ENCODE results near the gene IQGAP2. TPM values are rescaled to one million over a fixed set of nuclear protein-coding genes. Genes with fewer than 3 reads are reported as not detected.

Gene IQGAP2, protein sequence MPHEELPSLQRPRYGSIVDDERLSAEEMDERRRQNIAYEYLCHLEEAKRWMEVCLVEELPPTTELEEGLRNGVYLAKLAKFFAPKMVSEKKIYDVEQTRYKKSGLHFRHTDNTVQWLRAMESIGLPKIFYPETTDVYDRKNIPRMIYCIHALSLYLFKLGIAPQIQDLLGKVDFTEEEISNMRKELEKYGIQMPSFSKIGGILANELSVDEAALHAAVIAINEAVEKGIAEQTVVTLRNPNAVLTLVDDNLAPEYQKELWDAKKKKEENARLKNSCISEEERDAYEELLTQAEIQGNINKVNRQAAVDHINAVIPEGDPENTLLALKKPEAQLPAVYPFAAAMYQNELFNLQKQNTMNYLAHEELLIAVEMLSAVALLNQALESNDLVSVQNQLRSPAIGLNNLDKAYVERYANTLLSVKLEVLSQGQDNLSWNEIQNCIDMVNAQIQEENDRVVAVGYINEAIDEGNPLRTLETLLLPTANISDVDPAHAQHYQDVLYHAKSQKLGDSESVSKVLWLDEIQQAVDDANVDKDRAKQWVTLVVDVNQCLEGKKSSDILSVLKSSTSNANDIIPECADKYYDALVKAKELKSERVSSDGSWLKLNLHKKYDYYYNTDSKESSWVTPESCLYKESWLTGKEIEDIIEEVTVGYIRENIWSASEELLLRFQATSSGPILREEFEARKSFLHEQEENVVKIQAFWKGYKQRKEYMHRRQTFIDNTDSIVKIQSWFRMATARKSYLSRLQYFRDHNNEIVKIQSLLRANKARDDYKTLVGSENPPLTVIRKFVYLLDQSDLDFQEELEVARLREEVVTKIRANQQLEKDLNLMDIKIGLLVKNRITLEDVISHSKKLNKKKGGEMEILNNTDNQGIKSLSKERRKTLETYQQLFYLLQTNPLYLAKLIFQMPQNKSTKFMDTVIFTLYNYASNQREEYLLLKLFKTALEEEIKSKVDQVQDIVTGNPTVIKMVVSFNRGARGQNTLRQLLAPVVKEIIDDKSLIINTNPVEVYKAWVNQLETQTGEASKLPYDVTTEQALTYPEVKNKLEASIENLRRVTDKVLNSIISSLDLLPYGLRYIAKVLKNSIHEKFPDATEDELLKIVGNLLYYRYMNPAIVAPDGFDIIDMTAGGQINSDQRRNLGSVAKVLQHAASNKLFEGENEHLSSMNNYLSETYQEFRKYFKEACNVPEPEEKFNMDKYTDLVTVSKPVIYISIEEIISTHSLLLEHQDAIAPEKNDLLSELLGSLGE (N-terminal part only)
- total RNA-seq = 1.6 and 2.2 TPM in 2 replicates

DNA sequence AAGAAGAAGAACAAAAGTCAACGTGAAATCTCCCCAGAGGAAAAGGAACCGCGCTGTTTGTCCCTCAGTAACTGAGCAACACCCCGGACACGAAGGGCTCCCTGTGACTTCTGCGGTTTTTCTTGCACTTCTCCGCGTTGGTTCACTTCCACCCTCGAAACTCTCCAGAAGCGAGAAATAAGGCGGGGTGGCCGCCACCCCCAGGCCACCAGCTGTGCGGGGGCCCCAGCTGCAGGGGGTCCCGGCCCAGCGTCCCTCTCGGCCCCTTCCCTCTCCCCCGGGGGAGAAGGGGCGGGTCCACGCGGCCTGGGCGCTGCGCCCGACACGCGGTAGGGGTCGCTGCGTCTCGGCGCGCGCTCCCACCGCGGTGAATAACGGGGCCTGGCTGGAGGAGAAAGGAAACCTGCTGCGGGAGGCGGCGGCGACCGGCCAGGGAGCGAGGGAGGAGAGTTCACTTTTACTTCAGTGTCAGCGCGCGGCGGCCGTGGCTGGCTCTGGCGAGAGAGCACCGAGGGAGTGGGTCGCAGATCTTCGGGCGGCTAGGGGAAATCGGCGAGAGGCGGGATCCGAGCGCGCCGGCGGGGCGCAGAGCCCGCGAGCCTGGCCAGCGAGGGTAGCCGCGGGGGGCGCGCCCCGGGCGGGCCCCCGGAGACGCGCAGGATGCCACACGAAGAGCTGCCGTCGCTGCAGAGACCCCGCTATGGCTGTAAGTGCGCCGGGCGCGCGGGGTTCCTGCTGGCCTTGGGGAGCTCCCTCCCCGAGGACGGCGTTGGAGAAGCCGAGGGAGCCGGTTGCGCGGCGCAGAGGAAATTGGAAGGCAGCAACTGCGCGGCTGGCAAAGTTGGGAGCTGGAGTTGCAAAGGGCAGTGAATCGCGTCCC is at the start of gene IQGAP2:
Gene IQGAP2, plus strand, starts transcription at position 400 of the 880 bp plus-strand sequence. Its CDS starts 261 bp downstream, at position 661.

DNA sequence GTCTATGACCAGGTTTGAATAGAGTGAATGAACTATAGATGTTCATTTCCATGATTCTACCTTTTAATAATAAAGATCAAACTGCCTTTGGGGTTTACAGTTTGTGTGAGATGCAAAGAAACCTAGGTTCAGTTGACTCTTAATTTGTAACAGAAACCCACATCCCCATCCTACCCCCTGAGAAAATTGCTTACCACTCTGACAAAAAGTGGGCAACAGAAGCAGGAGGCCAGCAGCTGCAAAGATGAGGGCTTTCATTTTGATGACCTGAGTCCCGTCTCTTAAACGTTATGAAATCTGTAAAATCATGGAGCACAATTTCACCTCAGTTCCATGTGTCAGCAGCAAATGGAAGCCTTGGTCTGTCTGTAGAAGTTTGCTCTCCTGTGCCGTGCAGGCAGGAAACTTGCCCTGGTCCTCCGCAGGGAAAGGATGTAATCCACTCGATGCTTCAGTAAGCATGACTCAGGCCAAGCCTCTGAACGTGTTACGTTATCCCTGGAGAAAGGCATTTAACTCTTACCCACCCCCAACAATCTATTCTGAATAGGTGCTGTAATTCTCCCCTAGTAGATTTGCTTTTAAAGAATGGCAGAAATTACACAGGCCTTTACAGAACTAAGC is 220.0 kb downstream of the IQGAP2 start, which contains the start of gene F2RL2:
Gene F2RL2, minus strand, starts transcription at position 431 of the 624 bp plus-strand sequence. Its CDS starts 173 bp downstream, at position 258.

DNA sequence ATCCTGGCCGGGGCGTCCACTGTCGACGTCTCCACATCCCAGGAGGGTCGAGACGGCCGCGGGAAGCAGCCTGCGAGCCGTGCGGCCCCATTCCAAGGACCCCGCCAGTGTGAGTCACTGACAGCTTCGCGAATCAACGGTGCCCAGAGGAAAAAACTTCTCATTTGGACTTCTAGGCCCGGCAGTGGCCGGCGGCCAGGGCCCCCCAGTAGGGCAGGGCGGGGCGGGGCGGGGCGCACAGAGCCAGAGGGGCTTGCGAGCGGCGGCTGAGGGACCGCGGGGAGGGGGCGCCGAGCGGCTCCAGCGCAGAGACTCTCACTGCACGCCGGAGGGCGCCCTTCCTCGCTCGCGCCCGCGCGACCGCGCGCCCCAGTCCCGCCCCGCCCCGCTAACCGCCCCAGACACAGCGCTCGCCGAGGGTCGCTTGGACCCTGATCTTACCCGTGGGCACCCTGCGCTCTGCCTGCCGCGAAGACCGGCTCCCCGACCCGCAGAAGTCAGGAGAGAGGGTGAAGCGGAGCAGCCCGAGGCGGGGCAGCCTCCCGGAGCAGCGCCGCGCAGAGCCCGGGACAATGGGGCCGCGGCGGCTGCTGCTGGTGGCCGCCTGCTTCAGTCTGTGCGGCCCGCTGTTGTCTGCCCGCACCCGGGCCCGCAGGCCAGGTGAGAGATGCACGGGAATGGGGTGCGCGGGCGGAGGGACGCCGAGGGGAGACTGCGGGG is 312.8 kb downstream of the IQGAP2 start, which contains the start of gene F2R:
Gene F2R, plus strand, starts transcription at position 391 of the 720 bp plus-strand sequence. Its CDS starts 182 bp downstream, at position 573.

Other genes with a start within 250 kb of the IQGAP2 start
- 1.7 and 4.2 TPM in 2 replicates for gene F2RL2, start 220.1 kb downstream of the IQGAP2 start, total RNA-seq

Data from aortic smooth muscle cell (primary cell).